ENCODE results near the gene FERMT1. TPM values are rescaled to one million over a fixed set of nuclear protein-coding genes. Genes with fewer than 3 reads are reported as not detected.

Gene FERMT1
- total RNA-seq, 6 experiments from 2014 or later: 7.7 to 11.0 (median 9.8) TPM

GRCh38 chr20:6108330-6108729 lies 14.5 kb downstream of the FERMT1 start:
- no peak for TF ChIP-seq CTCF (IDR thresholded peaks at IDR 0.05)
- Mint-ChIP-seq H3K27me3 (ENCODE audit: insufficient read depth) (no peaks in the 10 kb centered on the region; the same call in 1 of the 2 replicates), H3K27ac (no peak overlapping the region), H3K9me3 (peaks cover 10% of the 10 kb centered on the region), H3K4me3 (no peak overlapping the region), H3K36me3 (ENCODE audit: low read depth) (peaks cover 16% of the 10 kb centered on the region), H3K4me1 (ENCODE audit: low read depth) (peaks cover 9% of the 10 kb centered on the region; the same call in 1 of the 2 replicates)
- DNase-seq: no peak

- Mint-ChIP-seq H3K4me3 (no peak overlapping the region), H3K27me3 (ENCODE audit: insufficient read depth) (no peaks in the 10 kb centered on the region), H3K9me3 (no peaks in the 10 kb centered on the region), H3K4me1 (ENCODE audit: low read depth) (peaks cover 9% of the 10 kb centered on the region; the same call in 1 of the 2 replicates), H3K36me3 (ENCODE audit: low read depth) (peaks cover 6% of the 10 kb centered on the region; the same call in 1 of the 2 replicates), H3K27ac (no peak overlapping the region; the same call in 1 of the 2 replicates)
- DNase-seq: no peak
- TF ChIP-seq CTCF (IDR thresholded peaks at IDR 0.05): no peak
Measured at GRCh38 chr20:6104493-6105188, 18.2 kb downstream of the FERMT1 start.

GRCh38 chr20:6103301-6103700 lies 19.5 kb downstream of the FERMT1 start:
- Mint-ChIP-seq H3K36me3 (ENCODE audit: low read depth) (no peaks in the 10 kb centered on the region), H3K27ac (no peak overlapping the region), H3K9me3 (no peaks in the 10 kb centered on the region), H3K4me1 (ENCODE audit: low read depth) (peaks cover 9% of the 10 kb centered on the region; the same call in 1 of the 2 replicates), H3K4me3 (no peak overlapping the region), H3K27me3 (ENCODE audit: insufficient read depth) (no peaks in the 10 kb centered on the region)
- TF ChIP-seq CTCF (IDR thresholded peaks at IDR 0.05): no peak
- no peak for DNase-seq

- Mint-ChIP-seq H3K9me3 (no peaks in the 10 kb centered on the region), H3K36me3 (ENCODE audit: low read depth) (no peaks in the 10 kb centered on the region), H3K27ac (no peak overlapping the region), H3K27me3 (ENCODE audit: insufficient read depth) (no peaks in the 10 kb centered on the region), H3K4me1 (ENCODE audit: low read depth) (peaks cover 9% of the 10 kb centered on the region; the same call in 1 of the 2 replicates), H3K4me3 (no peak overlapping the region)
- no peak for TF ChIP-seq CTCF (IDR thresholded peaks at IDR 0.05)
- no peak for DNase-seq
Measured at GRCh38 chr20:6101346-6101745, 21.5 kb downstream of the FERMT1 start.

GRCh38 chr20:6100246-6100645 lies 22.6 kb downstream of the FERMT1 start:
- TF ChIP-seq CTCF (IDR thresholded peaks at IDR 0.05): no peak
- Mint-ChIP-seq H3K27me3 (ENCODE audit: insufficient read depth) (no peaks in the 10 kb centered on the region), H3K4me1 (ENCODE audit: low read depth) (peaks cover 9% of the 10 kb centered on the region; the same call in 1 of the 2 replicates), H3K4me3 (no peak overlapping the region), H3K27ac (no peak overlapping the region), H3K36me3 (ENCODE audit: low read depth) (no peaks in the 10 kb centered on the region), H3K9me3 (no peaks in the 10 kb centered on the region)
- no peak for DNase-seq
